MM.1S (cell line): ENCODE results near the gene CELF4.
"Not testable (repeated sequence)": the region's sequence is repeated elsewhere in the genome, so short reads cannot be mapped to it uniquely, and the experiment has no call there.

Experiments used
- DNase-seq: peaks from one replicate; pipeline ENCODE4 v3.0.0-alpha.2; 2015
- H2AFZ ChIP-seq: fragments of 300-600 bp; sonication (generic); 2 replicates; pipeline ENCODE4 v1.6.0; 2016; ENCODE audit warnings: antibody characterized with exemption, low read length
- H3F3A ChIP-seq: fragments of 300-600 bp; sonication (generic); 2 replicates; pipeline ENCODE4 v1.6.1; 2016; ENCODE audit warnings: mild to moderate bottlenecking, antibody characterized with exemption, low read length, moderate library complexity, mixed read lengths; ENCODE audit not compliant: insufficient read depth
- H3K27ac ChIP-seq: fragments of 300-600 bp; sonication (generic); 2 replicates; pipeline ENCODE4 v1.5.1; 2016; ENCODE audit warnings: mild to moderate bottlenecking, low read length
- H3K27me3 ChIP-seq: fragments of 300-600 bp; sonication (generic); replicated peaks from 2 replicates; pipeline ENCODE4 v1.6.0; 2016; ENCODE audit warnings: low read length; ENCODE audit not compliant: insufficient read depth
- H3K36me3 ChIP-seq: fragments of 300-600 bp; sonication (generic); replicated peaks from 2 replicates; pipeline ENCODE4 v1.6.1; 2016; ENCODE audit warnings: mild to moderate bottlenecking, low read length, mixed read lengths; ENCODE audit not compliant: insufficient read depth
- H3K4me1 ChIP-seq: fragments of 300-600 bp; sonication (generic); 2 replicates; pipeline ENCODE4 v1.6.1; 2016; ENCODE audit warnings: low read length, mixed read lengths
- H3K4me2 ChIP-seq: fragments of 300-600 bp; sonication (generic); 2 replicates; pipeline ENCODE4 v1.6.0; 2016; ENCODE audit warnings: low read depth, low read length
- H3K4me3 ChIP-seq: fragments of 300-600 bp; sonication (generic); 2 replicates; pipeline ENCODE4 v1.5.1; 2016; ENCODE audit warnings: low read length, mixed read lengths
- H3K79me2 ChIP-seq: fragments of 300-600 bp; sonication (generic); 2 replicates; pipeline ENCODE4 v1.6.1; 2016; ENCODE audit warnings: mixed run types, low read length, mixed read lengths
- H3K9ac ChIP-seq: fragments of 300-600 bp; sonication (generic); 2 replicates; pipeline ENCODE4 v1.6.1; 2016; ENCODE audit warnings: low read length, mixed read lengths
- H3K9me2 ChIP-seq: fragments of 300-600 bp; sonication (generic); replicated peaks from 2 replicates; pipeline ENCODE4 v1.6.1; 2016; ENCODE audit warnings: mild to moderate bottlenecking, low read length, mixed read lengths; ENCODE audit not compliant: insufficient read depth
- H3K9me3 ChIP-seq: fragments of 300-600 bp; sonication (generic); replicated peaks from 2 replicates; pipeline ENCODE4 v1.6.1; 2016; ENCODE audit warnings: mild to moderate bottlenecking, low read length, mixed read lengths; ENCODE audit not compliant: insufficient read depth
- H4K20me1 ChIP-seq: fragments of 300-600 bp; sonication (generic); 2 replicates; pipeline ENCODE4 v1.6.1; 2016; ENCODE audit warnings: mild to moderate bottlenecking, low read length, moderate library complexity, mixed read lengths; ENCODE audit not compliant: insufficient read depth
- CTCF ChIP-seq: fragments of 300-600 bp; sonication (generic); IDR thresholded peaks from 2 replicates; pipeline ENCODE4 v1.5.1; 2016; ENCODE audit warnings: antibody characterized with exemption, low read length, mixed read lengths
- EZH2 ChIP-seq: fragments of 300-600 bp; sonication (generic); optimal IDR thresholded peaks from 2 replicates; pipeline ENCODE3; 2017; ENCODE audit warnings: low read depth, mild to moderate bottlenecking, antibody characterized with exemption, low read length, mixed read lengths
- EZH2phosphoT487 ChIP-seq: fragments of 300-600 bp; sonication (generic); IDR thresholded peaks from 2 replicates; pipeline ENCODE4 v1.6.1; 2018; ENCODE audit warnings: antibody characterized with exemption, low read length

CELF4 gene

GRCh38 chr18:37464257-37464656 is 101.3 kb downstream of the CELF4 start:
- Histone ChIP-seq H3K36me3 (no peaks in the 10 kb centered on the region), H3K9me2 (no peaks in the 10 kb centered on the region), H3K4me2 (no peak overlapping the region), H3K4me3 (no peak overlapping the region), H2AFZ (no peak overlapping the region), H3K27ac (no peak overlapping the region), H3F3A (no peaks in the 10 kb centered on the region), H3K79me2 (no peaks in the 10 kb centered on the region), H3K9ac (no peak overlapping the region), H3K9me3 (no peaks in the 10 kb centered on the region), H3K4me1 (no peaks in the 10 kb centered on the region), H4K20me1 (no peaks in the 10 kb centered on the region), H3K27me3 (no peaks in the 10 kb centered on the region)
- no peak for TF ChIP-seq EZH2
- no peak for TF ChIP-seq EZH2phosphoT487
- no peak for TF ChIP-seq CTCF
- no peak for DNase-seq

- not testable (repeated sequence) for H3K27me3 ChIP-seq, H3K4me1 ChIP-seq, H3K79me2 ChIP-seq, H2AFZ ChIP-seq, DNase-seq, H3K9me2 ChIP-seq, H3K9me3 ChIP-seq, H3K9ac ChIP-seq, H3K4me2 ChIP-seq, H3K27ac ChIP-seq, H3F3A ChIP-seq, H4K20me1 ChIP-seq, H3K36me3 ChIP-seq, H3K4me3 ChIP-seq
Measured at GRCh38 chr18:37461329-37461728, 104.3 kb downstream of the CELF4 start.

GRCh38 chr18:37460604-37461003 is 105.0 kb downstream of the CELF4 start:
- H3K4me3 ChIP-seq = no peak overlapping the region
- no peaks in the 10 kb centered on the region for H3K9me2 ChIP-seq
- no peaks in the 10 kb centered on the region for H4K20me1 ChIP-seq
- no peaks in the 10 kb centered on the region for H3K36me3 ChIP-seq
- H3K9me3 ChIP-seq = no peaks in the 10 kb centered on the region
- no peak overlapping the region for H3K27ac ChIP-seq
- no peak for TF ChIP-seq CTCF
- TF ChIP-seq EZH2 = no peak
- TF ChIP-seq EZH2phosphoT487 = no peak
- no peaks in the 10 kb centered on the region for H3F3A ChIP-seq
- no peak overlapping the region for H3K9ac ChIP-seq
- no peak overlapping the region for H2AFZ ChIP-seq
- no peak for DNase-seq
- H3K79me2 ChIP-seq = no peaks in the 10 kb centered on the region
- H3K27me3 ChIP-seq = no peaks in the 10 kb centered on the region
- no peak overlapping the region for H3K4me2 ChIP-seq
- H3K4me1 ChIP-seq = no peaks in the 10 kb centered on the region

GRCh38 chr18:37458697-37459096 is 106.9 kb downstream of the CELF4 start:
- no peak overlapping the region for H3K4me3 ChIP-seq
- no peak for DNase-seq
- no peaks in the 10 kb centered on the region for H3K36me3 ChIP-seq
- H3K79me2 ChIP-seq = no peaks in the 10 kb centered on the region
- no peaks in the 10 kb centered on the region for H3F3A ChIP-seq
- no peaks in the 10 kb centered on the region for H3K9me3 ChIP-seq
- TF ChIP-seq CTCF (no peak), EZH2 (no peak), EZH2phosphoT487 (no peak)
- H3K27me3 ChIP-seq = no peaks in the 10 kb centered on the region
- no peaks in the 10 kb centered on the region for H3K9me2 ChIP-seq
- H3K9ac ChIP-seq = no peak overlapping the region
- no peak overlapping the region for H3K27ac ChIP-seq
- H3K4me1 ChIP-seq = no peaks in the 10 kb centered on the region
- H3K4me2 ChIP-seq = no peak overlapping the region
- no peaks in the 10 kb centered on the region for H4K20me1 ChIP-seq
- H2AFZ ChIP-seq = no peak overlapping the region
